HG02943 (cell line): Measurements from ENCODE around the gene ZNF750.

Experiments used
- ATAC-seq: cut with Tn5 transposase; IDR thresholded peaks from one replicate; pipeline ENCODE4 v1.9.1; 2021; ENCODE audit warnings: mild to moderate bottlenecking, low read depth, moderate library complexity; ENCODE audit not compliant: unreplicated experiment

Gene ZNF750

GRCh38 chr17:82836823-82837357, 2.9 kb downstream of the ZNF750 start:
- ATAC-seq: no peak

GRCh38 chr17:82835766-82836512, 3.9 kb downstream of the ZNF750 start:
- no peak for ATAC-seq

GRCh38 chr17:82835122-82835521, 4.7 kb downstream of the ZNF750 start:
- ATAC-seq: no peak

GRCh38 chr17:82832881-82833475, 6.8 kb downstream of the ZNF750 start:
- no peak for ATAC-seq

DNA sequence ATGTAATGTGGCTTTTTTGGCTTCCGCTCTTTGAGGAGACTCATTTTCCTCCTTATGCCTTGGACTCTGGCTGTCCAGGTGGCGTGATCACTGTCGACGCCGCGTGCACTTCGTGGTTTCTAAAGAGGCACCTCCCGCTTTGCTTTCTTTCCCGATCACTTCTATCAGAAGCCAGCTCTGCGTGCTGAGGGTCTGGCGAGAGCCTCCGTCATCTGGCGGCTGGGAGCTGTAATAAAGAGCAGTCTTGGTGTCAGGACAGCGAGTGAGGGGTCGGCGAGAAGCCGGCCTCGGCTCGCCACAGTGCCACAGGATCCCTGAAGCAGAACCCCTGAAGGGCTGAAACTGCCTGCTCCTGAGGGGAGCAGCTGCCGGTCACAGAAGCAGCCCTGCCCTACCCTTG, 7.4 kb downstream of the ZNF750 start:
- ATAC-seq: no peak

DNA sequence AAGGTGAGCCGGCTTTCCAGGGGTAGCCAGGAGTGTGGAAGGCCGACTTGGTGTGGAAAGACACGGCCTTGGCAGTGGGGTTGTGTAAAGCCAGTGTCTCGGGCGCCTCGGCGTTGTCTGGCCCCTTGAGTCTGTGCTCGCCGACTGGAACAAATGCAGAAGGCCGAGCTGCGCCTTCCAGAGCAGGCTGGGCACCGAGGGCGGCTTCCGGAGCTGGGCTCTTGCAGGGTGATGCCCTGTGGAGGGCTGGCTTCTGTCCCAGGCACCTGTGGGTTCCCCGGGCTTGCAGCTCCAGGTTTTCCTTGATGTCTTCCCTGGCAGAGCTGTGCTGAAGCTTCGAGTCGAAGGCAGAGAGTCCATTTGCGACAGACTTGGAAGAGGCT, 8.0 kb downstream of the ZNF750 start:
- ATAC-seq: no peak

DNA sequence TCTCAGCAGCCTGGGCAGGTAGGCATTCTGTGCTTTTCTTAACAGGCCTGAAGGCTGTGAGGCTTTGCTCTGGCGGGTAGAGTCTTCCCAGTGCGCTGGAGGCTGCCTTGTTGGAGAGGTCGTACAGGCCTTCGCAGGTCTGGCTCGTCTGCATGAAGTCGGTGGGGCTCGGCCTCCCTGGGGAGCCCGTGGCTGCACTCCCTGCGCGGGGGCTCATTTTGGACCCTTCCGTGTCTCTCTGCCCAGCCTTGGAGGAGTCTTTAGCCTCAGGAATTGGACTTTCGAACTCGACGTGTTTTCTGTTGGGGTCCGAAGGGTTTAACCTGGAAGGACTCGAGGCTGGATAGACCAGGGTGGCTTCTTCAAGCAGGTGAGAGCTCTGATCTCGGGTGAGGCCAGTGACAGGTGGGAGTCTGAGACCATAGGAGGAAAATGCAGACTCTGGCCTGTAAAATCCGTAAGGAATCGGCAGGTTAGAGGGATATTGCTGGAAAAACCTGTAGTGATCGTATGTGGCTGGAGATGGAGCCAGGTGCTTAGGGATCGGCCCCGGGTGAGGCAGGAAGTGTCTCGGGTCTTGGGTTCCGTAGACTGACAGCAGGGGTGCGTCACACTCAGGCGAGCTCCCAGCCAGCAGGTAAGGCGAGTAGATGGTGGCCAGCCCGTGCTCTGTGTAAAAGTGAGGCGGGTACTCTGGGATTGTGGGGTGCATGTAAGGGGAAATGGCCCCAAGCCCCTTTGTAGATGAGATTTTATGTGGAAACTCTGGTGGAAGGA, 8.6 kb downstream of the ZNF750 start:
- ATAC-seq: no peak

- ATAC-seq: no peak
These were observed 9.6 kb downstream of the ZNF750 start for GRCh38 chr17:82830249-82830661.

- no peak for ATAC-seq
These were observed 10.8 kb downstream of the ZNF750 start for GRCh38 chr17:82828875-82829487.

- no peak for ATAC-seq
These were observed 12.9 kb downstream of the ZNF750 start for GRCh38 chr17:82826956-82827355.

GRCh38 chr17:82826211-82826610, 13.6 kb downstream of the ZNF750 start:
- no peak for ATAC-seq

GRCh38 chr17:82825540-82826124, 14.2 kb downstream of the ZNF750 start:
- no peak for ATAC-seq

DNA sequence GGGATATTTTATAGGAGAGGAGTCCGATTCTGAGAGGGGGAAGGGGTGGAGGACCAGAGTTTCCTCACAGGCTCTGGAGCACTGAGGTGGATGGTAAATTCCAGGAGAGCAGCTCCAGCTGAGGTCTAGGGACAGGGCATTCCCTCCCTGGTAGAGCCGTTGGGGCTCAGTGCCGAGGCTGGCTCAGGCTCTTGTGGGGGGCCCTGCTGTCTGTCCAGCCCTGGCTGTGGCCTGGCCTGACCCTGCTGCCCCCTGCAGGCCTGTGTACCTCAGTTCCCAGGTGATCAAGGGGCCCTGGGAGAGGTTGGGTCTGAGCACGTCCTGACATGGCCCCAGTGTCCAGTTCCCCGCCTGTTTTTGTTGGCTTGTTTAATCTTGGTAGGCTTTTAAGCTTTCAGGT, 16.8 kb downstream of the ZNF750 start:
- ATAC-seq: no peak

- ATAC-seq: no peak
These were observed 17.5 kb downstream of the ZNF750 start for GRCh38 chr17:82822281-82822680.

DNA sequence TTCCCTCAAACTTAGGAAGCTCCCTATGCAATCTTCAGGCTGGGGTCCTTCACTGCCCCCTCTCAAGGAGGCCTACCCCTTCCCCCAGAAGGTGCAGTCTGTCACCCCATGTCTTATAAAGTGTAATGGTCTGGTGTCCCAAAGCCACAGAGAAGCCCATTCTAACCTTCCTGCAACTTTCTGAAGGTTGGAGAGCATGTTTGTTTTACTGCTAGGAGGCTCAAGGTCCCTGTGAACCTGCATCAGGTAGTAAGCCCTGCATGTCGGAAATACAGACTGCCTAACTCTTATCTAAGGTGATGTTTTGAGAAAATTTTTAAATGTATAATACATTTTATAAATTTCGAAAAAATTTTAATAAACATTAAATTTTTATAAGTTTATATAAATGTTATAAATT, 18.3 kb downstream of the ZNF750 start:
- ATAC-seq: no peak

- no peak for ATAC-seq
These were observed 19.3 kb downstream of the ZNF750 start for GRCh38 chr17:82820278-82821251.

DNA sequence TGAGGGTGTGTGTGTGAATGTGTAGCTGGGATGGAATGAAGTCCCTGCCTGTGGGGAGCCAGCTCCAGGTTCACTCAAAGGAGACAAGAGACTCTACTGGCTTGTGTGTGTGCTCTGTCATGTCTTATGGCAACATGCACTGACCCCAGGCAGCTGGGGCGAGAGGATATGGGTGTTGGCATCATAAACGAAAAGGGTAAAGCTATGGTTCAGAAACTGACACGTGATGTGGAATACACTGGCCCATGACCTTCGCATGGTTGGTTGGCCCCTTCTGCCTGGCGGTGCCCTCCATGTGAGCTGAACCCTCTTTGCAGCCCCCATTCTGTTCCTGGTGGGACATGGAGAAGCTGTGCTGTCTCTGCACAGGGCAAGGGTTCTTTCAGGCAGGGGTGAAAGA, 21.9 kb downstream of the ZNF750 start:
- ATAC-seq: no peak

DNA sequence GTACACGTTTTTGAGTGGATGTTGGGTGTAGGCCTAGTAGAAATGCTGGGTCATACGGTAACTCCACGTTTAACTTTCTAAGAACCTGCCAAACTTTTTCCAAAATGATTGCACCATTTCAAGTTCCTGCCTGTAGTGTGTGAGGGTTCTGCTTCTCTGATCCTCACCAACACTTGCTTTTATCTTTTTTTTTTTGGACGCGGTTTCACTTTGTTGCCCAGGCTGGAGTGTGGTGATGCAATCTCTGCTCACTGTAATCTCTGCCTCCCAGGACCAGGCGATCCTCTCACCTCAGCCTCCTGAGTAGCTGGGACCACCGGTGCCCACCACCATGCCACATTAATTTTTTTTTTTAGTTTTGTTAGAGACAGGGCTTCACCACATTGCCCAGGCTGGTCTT, 23.5 kb downstream of the ZNF750 start:
- ATAC-seq: no peak

- ATAC-seq: no peak
These were observed 24.0 kb downstream of the ZNF750 start for GRCh38 chr17:82815790-82816305.
